CD4-positive, alpha-beta T cell treated with Interleukin-2 at 100 ng/mL for 4 hours (primary cell): Measurements from ENCODE around the gene CPB2.

ENCODE experiments used
- DNase-seq: peaks from one replicate; pipeline ENCODE4 v3.0.0-alpha.2; 2020; ENCODE audit warnings: low spot score

The CPB2 gene

GRCh38 chr13:46050771-46051170 is 54.1 kb downstream of the CPB2 start:
- DNase-seq, result no peak

- no peak for DNase-seq
These were observed 59.4 kb downstream of the CPB2 start for GRCh38 chr13:46045424-46045823.

- no peak for DNase-seq
These were observed 61.2 kb downstream of the CPB2 start for GRCh38 chr13:46043647-46044046.

- DNase-seq, result no peak
These were observed 63.4 kb downstream of the CPB2 start for GRCh38 chr13:46041419-46041839.

- DNase-seq, result no peak
These were observed 64.1 kb downstream of the CPB2 start for GRCh38 chr13:46040763-46041162.

- DNase-seq, result no peak
These were observed 65.2 kb downstream of the CPB2 start for GRCh38 chr13:46039411-46040182.

GRCh38 chr13:46038296-46038695 is 66.5 kb downstream of the CPB2 start:
- no peak for DNase-seq

- DNase-seq, result no peak
These were observed 69.8 kb downstream of the CPB2 start for GRCh38 chr13:46035066-46035465.

GRCh38 chr13:46032341-46032740 is 72.5 kb downstream of the CPB2 start:
- no peak for DNase-seq

- DNase-seq, result no peak
These were observed 73.1 kb downstream of the CPB2 start for GRCh38 chr13:46031581-46032263.

GRCh38 chr13:46025157-46025556 is 79.7 kb downstream of the CPB2 start:
- no peak for DNase-seq

GRCh38 chr13:46022481-46022880 is 82.4 kb downstream of the CPB2 start:
- DNase-seq, result no peak

- no peak for DNase-seq
These were observed 88.6 kb downstream of the CPB2 start for GRCh38 chr13:46016216-46016615.

- DNase-seq, result no peak
These were observed 89.5 kb downstream of the CPB2 start for GRCh38 chr13:46015366-46015765.

- no peak for DNase-seq
These were observed 92.4 kb downstream of the CPB2 start for GRCh38 chr13:46012404-46012803.

GRCh38 chr13:46010148-46010547 is 94.7 kb downstream of the CPB2 start:
- no peak for DNase-seq

- no peak for DNase-seq
These were observed 96.2 kb downstream of the CPB2 start for GRCh38 chr13:46008631-46009030.

GRCh38 chr13:46006688-46007452 is 98.0 kb downstream of the CPB2 start:
- DNase-seq, result no peak

- DNase-seq, result no peak
These were observed 100.3 kb downstream of the CPB2 start for GRCh38 chr13:46004491-46004890.
